OCI-LY1 (cell line): ENCODE results near the gene RNU6-7.

ENCODE experiments used
- H2AFZ ChIP-seq: fragments of 200-600 bp; sonication (generic), shearing (Covaris generic); 2 replicates; pipeline ENCODE4 v1.6.0; 2014; ENCODE audit warnings: antibody characterized with exemption, mild to moderate bottlenecking, low read length
- H3F3A ChIP-seq: fragments of 200-600 bp; sonication (generic), shearing (Covaris generic); 2 replicates; pipeline ENCODE4 v1.6.0; 2014; ENCODE audit warnings: mild to moderate bottlenecking, antibody characterized with exemption, low read length, moderate library complexity; ENCODE audit not compliant: insufficient read depth
- H3K27ac ChIP-seq: fragments of 200-600 bp; sonication (generic); 2 replicates; pipeline ENCODE4 v1.5.1; 2014; ENCODE audit warnings: low read length, mixed run types, mild to moderate bottlenecking, low read depth; ENCODE audit not compliant: poor library complexity, severe bottlenecking
- H3K27me3 ChIP-seq: fragments of 200-600 bp; sonication (generic); 2 replicates; pipeline ENCODE4 v1.6.0; 2014; ENCODE audit warnings: antibody characterized with exemption, mild to moderate bottlenecking, low read length, moderate library complexity; ENCODE audit not compliant: insufficient read depth
- H3K36me3 ChIP-seq: fragments of 200-600 bp; sonication (generic); 2 replicates; pipeline ENCODE4 v1.6.1; 2014; ENCODE audit warnings: mild to moderate bottlenecking, antibody characterized with exemption, low read length, moderate library complexity, mixed read lengths; ENCODE audit not compliant: insufficient read depth
- H3K4me1 ChIP-seq: fragments of 200-600 bp; sonication (generic); 2 replicates; pipeline ENCODE4 v1.5.1; 2014; ENCODE audit warnings: mild to moderate bottlenecking, low read length, moderate library complexity; ENCODE audit not compliant: insufficient read depth, severe bottlenecking
- H3K4me2 ChIP-seq: fragments of 200-600 bp; sonication (generic), shearing (Covaris generic); 2 replicates; pipeline ENCODE4 v1.6.1; 2014; ENCODE audit warnings: low read length
- H3K4me3 ChIP-seq: fragments of 200-600 bp; sonication (generic); 2 replicates; pipeline ENCODE4 v1.5.1; 2014; ENCODE audit warnings: low read length, low read depth, mild to moderate bottlenecking, mixed read lengths; ENCODE audit not compliant: poor library complexity, severe bottlenecking
- H3K79me2 ChIP-seq: fragments of 200-600 bp; shearing (Covaris generic); 2 replicates; pipeline ENCODE4 v1.6.1; 2016; ENCODE audit warnings: mixed run types, low read length, mixed read lengths; ENCODE audit not compliant: insufficient read depth
- H3K9ac ChIP-seq: fragments of 200-600 bp; sonication (generic), shearing (Covaris generic); 2 replicates; pipeline ENCODE4 v1.6.1; 2014; ENCODE audit warnings: mild to moderate bottlenecking, low read length, mixed read lengths
- H3K9me2 ChIP-seq: fragments of 200-600 bp; sonication (generic), shearing (Covaris generic); 2 replicates; pipeline ENCODE4 v1.6.1; 2014; ENCODE audit warnings: low read depth, mild to moderate bottlenecking, low read length, mixed read lengths
- H3K9me3 ChIP-seq: fragments of 200-600 bp; shearing (Covaris generic); 2 replicates; pipeline ENCODE4 v1.6.1; 2014; ENCODE audit warnings: low read length, mixed read lengths
- H4K20me1 ChIP-seq: fragments of 200-600 bp; sonication (generic), shearing (Covaris generic); 2 replicates; pipeline ENCODE4 v1.6.0; 2016; ENCODE audit warnings: mild to moderate bottlenecking, low read length; ENCODE audit not compliant: insufficient read depth
- EZH2 ChIP-seq: fragments of 200-600 bp; sonication (generic), shearing (Covaris generic); IDR thresholded peaks from 2 replicates; pipeline ENCODE4 v1.8.0; 2017; ENCODE audit warnings: borderline replicate concordance, mixed run types, mild to moderate bottlenecking, antibody characterized with exemption, low read length, moderate library complexity, mixed read lengths
- TF ChIP-seq, protein P1 (sequence below): fragments of 200-600 bp; sonication (generic), shearing (Covaris generic); IDR thresholded peaks from 2 replicates; pipeline ENCODE4 v1.5.1; 2017; ENCODE audit warnings: mild to moderate bottlenecking, antibody characterized with exemption, low read length, moderate library complexity, mixed read lengths

The RNU6-7 gene

DNA sequence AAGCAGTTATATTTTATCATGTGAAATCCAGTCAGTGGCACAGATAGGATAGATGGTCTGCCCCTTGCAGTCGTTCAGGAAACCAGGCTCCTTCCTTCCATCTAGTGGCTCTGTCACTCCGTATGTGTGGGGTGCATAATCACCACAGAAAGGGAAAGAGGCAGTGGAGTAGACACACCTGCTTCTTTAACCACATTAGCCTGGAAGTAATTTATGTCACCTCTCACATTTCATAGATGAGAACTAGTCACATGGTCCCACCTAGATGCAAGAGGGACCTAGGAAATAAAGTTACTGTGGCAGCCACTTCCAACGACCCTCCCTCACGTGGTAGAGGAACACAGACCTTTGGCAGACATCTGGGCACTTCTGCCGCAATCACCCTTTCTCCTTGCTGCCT is 15.5 kb downstream of the RNU6-7 start:
- no peak overlapping the region for H3K9ac ChIP-seq
- TF ChIP-seq EZH2: no peak
- TF ChIP-seq, protein P1, sequence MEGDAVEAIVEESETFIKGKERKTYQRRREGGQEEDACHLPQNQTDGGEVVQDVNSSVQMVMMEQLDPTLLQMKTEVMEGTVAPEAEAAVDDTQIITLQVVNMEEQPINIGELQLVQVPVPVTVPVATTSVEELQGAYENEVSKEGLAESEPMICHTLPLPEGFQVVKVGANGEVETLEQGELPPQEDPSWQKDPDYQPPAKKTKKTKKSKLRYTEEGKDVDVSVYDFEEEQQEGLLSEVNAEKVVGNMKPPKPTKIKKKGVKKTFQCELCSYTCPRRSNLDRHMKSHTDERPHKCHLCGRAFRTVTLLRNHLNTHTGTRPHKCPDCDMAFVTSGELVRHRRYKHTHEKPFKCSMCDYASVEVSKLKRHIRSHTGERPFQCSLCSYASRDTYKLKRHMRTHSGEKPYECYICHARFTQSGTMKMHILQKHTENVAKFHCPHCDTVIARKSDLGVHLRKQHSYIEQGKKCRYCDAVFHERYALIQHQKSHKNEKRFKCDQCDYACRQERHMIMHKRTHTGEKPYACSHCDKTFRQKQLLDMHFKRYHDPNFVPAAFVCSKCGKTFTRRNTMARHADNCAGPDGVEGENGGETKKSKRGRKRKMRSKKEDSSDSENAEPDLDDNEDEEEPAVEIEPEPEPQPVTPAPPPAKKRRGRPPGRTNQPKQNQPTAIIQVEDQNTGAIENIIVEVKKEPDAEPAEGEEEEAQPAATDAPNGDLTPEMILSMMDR: no peak
- no peaks in the 10 kb centered on the region for H3K79me2 ChIP-seq
- no peaks in the 10 kb centered on the region for H3K9me2 ChIP-seq
- no peaks in the 10 kb centered on the region for H3K36me3 ChIP-seq
- no peak overlapping the region for H2AFZ ChIP-seq
- no peaks in the 10 kb centered on the region for H3F3A ChIP-seq
- no peak overlapping the region for H3K4me2 ChIP-seq
- H4K20me1 ChIP-seq: no peaks in the 10 kb centered on the region
- H3K27ac ChIP-seq: no peak overlapping the region
- H3K27me3 ChIP-seq: no peaks in the 10 kb centered on the region
- no peak overlapping the region for H3K4me3 ChIP-seq
- no peaks in the 10 kb centered on the region for H3K4me1 ChIP-seq
- no peaks in the 10 kb centered on the region for H3K9me3 ChIP-seq

DNA sequence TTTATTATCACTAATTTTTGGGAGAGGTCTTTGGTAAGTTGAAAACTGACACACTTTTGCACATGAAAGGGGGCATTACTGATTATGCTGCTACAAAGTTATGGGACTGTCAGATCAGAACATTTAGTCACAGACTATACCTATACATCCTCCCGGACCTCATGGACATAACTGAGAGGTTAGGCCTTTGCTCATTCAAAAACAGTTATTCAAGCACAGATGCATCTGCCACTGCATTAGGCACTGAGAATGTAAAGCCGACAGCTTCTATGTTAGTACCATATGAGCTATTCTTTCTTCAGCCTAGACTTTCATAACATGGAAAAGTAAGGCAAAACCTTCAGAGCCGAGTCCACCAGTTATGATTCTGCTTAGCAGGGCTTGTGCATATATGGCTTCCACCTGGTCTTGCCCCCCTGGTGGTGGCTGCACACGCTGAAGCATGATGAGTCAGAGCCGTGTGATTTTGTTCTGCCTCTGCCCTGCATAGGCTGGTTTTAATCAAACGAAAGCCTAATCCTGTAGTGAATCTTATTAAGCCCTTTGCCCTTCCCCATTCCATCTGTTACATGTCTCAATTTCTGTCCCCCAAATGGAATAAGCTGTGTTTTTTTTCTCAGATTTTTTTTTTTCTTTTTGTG is 23.0 kb downstream of the RNU6-7 start:
- TF ChIP-seq, protein P1: peak; percentile 35; the same call in 1 of the 2 replicates
- TF ChIP-seq EZH2: no peak
- H3K9me3 ChIP-seq: no peaks in the 10 kb centered on the region
- H2AFZ ChIP-seq: no peak overlapping the region
- H3K9ac ChIP-seq: no peak overlapping the region
- H3F3A ChIP-seq: no peaks in the 10 kb centered on the region
- H3K4me2 ChIP-seq: no peak overlapping the region
- H3K4me1 ChIP-seq: no peaks in the 10 kb centered on the region
- H3K79me2 ChIP-seq: no peaks in the 10 kb centered on the region
- H3K4me3 ChIP-seq: no peak overlapping the region
- H4K20me1 ChIP-seq: no peaks in the 10 kb centered on the region
- no peaks in the 10 kb centered on the region for H3K9me2 ChIP-seq
- no peaks in the 10 kb centered on the region for H3K27me3 ChIP-seq
- H3K36me3 ChIP-seq: no peaks in the 10 kb centered on the region
- no peak overlapping the region for H3K27ac ChIP-seq

DNA sequence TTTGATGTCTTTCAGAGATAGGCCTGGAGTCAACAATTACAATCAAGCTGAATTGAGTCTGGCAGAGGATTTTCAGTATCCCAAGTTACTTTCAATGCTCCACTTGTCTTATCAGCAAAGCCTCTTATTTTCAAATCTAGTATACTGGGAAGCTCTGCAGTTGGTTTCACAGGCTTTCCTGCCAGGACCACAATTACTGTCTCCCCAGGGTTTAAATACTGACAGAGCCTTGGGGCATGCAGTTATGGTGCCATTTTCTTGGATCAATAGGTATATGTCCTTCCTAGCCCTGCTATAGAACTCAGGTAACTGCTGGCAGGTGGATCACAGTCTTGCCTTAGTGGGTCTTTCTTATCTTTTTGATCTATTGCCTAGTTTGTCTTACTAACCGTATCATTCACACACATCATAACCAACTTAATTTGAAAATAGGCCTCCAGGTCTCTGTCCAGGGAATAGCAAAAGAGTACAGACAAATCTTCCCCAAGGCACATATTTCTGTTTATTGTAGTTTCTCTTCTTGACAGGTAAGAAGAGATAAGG is 23.6 kb downstream of the RNU6-7 start:
- Histone ChIP-seq H3K4me3 (no peak overlapping the region), H3K36me3 (no peaks in the 10 kb centered on the region), H4K20me1 (no peaks in the 10 kb centered on the region), H3K4me1 (no peaks in the 10 kb centered on the region), H3F3A (no peaks in the 10 kb centered on the region), H3K9ac (no peak overlapping the region), H3K27ac (no peak overlapping the region), H3K79me2 (no peaks in the 10 kb centered on the region), H3K9me3 (no peaks in the 10 kb centered on the region), H2AFZ (no peak overlapping the region), H3K9me2 (no peaks in the 10 kb centered on the region), H3K27me3 (no peaks in the 10 kb centered on the region), H3K4me2 (no peak overlapping the region)
- TF ChIP-seq, protein P1: no peak
- TF ChIP-seq EZH2: no peak
